HG02981 (cell line): ENCODE results near the gene AKAP6.

Experiments used
- ATAC-seq: cut with Tn5 transposase; IDR thresholded peaks from one replicate; pipeline ENCODE4 v1.9.1; 2021; ENCODE audit warnings: mild to moderate bottlenecking, moderate library complexity; ENCODE audit not compliant: unreplicated experiment

Gene AKAP6, protein sequence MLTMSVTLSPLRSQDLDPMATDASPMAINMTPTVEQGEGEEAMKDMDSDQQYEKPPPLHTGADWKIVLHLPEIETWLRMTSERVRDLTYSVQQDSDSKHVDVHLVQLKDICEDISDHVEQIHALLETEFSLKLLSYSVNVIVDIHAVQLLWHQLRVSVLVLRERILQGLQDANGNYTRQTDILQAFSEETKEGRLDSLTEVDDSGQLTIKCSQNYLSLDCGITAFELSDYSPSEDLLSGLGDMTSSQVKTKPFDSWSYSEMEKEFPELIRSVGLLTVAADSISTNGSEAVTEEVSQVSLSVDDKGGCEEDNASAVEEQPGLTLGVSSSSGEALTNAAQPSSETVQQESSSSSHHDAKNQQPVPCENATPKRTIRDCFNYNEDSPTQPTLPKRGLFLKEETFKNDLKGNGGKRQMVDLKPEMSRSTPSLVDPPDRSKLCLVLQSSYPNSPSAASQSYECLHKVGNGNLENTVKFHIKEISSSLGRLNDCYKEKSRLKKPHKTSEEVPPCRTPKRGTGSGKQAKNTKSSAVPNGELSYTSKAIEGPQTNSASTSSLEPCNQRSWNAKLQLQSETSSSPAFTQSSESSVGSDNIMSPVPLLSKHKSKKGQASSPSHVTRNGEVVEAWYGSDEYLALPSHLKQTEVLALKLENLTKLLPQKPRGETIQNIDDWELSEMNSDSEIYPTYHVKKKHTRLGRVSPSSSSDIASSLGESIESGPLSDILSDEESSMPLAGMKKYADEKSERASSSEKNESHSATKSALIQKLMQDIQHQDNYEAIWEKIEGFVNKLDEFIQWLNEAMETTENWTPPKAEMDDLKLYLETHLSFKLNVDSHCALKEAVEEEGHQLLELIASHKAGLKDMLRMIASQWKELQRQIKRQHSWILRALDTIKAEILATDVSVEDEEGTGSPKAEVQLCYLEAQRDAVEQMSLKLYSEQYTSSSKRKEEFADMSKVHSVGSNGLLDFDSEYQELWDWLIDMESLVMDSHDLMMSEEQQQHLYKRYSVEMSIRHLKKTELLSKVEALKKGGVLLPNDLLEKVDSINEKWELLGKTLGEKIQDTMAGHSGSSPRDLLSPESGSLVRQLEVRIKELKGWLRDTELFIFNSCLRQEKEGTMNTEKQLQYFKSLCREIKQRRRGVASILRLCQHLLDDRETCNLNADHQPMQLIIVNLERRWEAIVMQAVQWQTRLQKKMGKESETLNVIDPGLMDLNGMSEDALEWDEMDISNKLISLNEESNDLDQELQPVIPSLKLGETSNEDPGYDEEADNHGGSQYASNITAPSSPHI (N-terminal part only)

GRCh38 chr14:32329146-32329545 lies at the start of gene AKAP6:
TSS of gene AKAP6 (plus strand) at chr14:32329298. CDS start at chr14:32433494, 104,196 bp downstream.
- ATAC-seq: no peak

- ATAC-seq: no peak
Measured at GRCh38 chr14:32286602-32287001, 42.5 kb upstream of the AKAP6 start.

DNA sequence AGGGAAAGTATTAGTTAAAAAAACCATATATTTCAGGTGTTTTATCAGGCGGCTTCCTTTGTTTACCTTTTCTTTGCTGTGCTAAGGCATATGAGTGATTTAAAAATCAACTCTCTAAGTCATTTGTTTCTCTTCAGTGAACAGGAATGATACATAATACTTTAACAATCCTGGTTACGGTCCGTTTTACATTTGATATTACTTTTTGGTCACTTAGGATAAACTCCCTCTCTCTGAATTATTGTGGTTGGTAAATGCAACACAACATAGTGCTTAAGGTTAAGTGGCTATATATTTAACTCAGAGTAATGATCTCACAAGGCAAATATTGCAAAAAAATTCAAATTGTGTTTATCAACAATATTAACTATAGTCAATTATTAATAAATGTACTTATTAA lies 32.7 kb upstream of the AKAP6 start:
- no peak for ATAC-seq

DNA sequence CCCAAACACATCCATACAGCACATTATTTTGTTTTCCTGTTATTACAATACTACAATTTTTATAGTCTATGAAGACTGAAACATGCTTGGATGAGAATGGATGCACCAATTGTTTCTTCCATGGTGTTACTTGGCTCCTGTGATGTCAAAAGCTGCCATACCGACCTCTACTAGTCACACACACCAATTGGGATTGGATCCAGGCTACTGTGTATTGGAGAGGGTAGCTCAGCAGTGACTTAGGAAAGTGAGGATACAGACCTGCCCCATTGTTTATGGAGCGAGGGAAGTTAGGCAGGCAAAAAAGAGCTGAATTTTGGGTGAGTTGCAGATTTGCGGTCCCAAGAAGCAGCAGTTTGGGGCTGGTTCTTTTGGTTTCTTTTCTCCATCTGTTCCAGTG lies 30.8 kb upstream of the AKAP6 start:
- no peak for ATAC-seq

- ATAC-seq: no peak
Measured at GRCh38 chr14:32300136-32300535, 29.0 kb upstream of the AKAP6 start.

GRCh38 chr14:32303865-32304264 lies 25.2 kb upstream of the AKAP6 start:
- no peak for ATAC-seq

DNA sequence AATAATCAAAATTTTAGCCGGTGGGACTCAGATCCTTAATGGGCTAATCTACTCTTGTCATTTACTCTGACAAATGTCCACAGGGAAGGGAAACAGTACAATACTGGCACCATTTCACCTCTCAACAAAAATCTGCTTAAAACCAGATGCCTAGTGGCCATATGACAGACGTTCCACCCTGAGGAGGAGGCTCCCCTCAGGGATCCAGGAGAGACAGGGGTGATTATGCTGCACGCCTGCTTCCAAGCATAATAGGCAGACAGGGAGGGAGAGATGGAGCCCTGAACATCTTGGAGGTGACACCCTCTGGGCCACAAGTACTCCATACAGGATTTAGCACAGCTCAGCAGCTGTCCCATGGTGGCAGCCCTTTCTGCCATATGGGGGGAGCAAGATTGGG lies 24.8 kb upstream of the AKAP6 start:
- no peak for ATAC-seq

- no peak for ATAC-seq
Measured at GRCh38 chr14:32306549-32306948, 22.5 kb upstream of the AKAP6 start.

DNA sequence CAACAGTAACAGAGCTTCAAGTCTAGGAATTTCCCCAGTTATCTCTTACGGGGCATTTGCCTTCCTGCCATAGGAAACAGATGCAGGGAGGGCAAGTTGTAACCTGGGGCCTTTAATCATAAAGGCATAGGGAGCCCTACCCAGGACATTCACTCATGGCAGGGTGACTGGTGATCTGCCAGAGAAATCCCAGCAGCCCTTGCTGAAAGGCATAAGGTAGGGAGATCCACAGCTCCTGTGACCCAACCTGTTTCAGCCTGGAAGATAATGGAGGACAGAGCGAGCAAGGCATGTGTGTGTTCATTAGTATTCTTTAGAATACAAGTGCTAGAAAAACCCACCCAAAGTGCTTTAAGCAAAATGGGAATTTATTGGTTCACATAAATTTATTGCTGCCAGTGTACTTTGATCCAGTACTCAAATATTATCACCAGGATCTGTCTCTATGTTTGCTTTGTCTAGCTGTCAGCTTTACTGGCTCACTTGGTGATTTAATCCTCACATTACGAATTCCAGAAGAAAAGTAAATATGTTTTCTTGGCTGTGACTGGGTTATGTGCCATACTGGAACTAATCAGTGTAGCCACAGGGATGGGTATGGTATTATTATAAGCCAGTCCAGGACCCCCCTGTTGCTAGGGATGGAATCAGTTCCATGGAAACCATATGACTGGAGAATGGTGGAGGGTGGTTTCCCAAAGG lies 21.1 kb upstream of the AKAP6 start:
- ATAC-seq: no peak

DNA sequence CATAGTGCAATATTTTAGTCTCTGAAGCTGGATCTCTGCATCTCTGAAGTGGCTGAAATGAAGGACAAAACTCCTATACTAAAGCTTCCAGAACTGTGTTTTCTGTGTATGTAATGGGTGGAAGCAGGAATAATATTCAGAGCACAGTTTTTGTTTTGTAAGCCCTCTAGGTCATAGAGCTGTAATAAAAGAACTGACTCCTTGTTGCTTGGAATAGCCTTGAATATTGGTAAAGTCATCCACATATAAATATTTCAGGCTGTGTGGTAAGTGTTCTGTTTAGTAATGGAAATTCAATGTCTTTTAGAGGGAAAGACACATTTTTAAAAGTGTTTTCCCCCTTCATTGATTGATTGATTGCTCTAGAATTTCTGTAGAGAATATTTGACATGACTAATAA lies 18.2 kb upstream of the AKAP6 start:
- no peak for ATAC-seq

DNA sequence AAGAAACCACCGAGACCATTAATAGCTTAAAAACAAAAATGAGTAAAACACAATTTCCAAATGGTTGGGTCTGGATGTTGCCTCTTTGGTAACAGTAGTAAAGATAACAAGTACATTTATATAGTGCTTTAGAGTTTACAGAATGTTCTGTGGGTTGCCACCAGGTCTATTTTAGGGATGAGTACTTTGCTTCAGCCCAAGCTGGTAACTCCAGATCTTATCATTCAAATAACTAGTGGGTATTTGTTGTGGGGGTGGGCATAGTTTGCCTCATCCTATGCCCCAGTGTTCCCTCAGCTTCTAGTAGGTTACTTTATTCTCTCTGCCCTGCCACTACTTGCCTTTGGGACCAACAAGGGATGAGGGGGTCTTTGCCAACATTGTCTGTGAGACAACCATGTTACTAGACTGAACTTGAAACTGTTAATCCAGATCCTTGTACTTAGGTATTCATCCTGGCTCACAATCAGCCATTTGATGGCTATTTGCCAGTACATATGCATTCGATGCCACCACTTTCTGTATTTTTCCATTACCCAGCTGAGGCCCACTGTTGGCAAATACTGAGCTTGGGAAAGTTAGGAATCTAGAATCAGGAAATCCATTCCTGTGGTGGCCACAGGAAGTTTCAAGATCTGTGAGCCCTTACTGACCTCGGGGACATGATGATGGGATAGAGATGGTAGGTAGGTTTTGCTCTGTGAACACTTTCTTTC lies 17.6 kb upstream of the AKAP6 start:
- ATAC-seq: no peak

GRCh38 chr14:32312010-32312331 lies 17.1 kb upstream of the AKAP6 start:
- ATAC-seq: no peak

GRCh38 chr14:32313844-32314376 lies 15.2 kb upstream of the AKAP6 start:
- no peak for ATAC-seq

- ATAC-seq: no peak
Measured at GRCh38 chr14:32318087-32318795, 10.9 kb upstream of the AKAP6 start.

DNA sequence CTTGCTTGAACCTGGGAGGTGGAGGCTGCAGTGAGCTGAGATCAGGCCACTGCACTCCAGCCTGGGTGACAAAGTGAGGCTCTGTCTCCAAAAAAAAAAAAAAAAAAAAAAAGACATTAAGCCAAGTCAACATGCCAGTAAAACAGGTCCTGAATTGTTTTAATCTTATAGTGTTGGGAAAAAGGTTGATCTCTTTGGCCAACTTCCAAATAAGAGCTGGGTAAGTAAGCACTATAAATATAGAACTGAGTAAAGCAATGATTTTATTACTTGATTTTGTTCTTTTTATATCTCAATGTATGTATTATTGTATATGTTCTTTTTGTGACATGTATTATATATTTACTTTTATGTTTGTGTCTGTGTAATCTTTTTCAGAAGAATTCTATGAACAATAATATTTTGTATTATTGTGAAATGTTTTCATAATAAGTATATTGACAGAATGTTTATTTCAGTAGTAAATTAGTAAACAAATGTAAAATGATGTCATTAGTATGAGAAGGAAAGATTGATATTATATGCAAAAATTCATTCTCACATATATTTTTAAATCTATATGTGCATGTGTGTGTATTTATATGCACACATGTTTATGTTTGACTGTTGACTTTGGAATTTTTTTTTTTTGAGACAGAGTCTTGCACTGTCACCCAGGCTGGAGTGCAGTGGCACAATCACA lies 9.6 kb upstream of the AKAP6 start:
- ATAC-seq: no peak

- ATAC-seq: no peak
Measured at GRCh38 chr14:32324601-32325000, 4.5 kb upstream of the AKAP6 start.

DNA sequence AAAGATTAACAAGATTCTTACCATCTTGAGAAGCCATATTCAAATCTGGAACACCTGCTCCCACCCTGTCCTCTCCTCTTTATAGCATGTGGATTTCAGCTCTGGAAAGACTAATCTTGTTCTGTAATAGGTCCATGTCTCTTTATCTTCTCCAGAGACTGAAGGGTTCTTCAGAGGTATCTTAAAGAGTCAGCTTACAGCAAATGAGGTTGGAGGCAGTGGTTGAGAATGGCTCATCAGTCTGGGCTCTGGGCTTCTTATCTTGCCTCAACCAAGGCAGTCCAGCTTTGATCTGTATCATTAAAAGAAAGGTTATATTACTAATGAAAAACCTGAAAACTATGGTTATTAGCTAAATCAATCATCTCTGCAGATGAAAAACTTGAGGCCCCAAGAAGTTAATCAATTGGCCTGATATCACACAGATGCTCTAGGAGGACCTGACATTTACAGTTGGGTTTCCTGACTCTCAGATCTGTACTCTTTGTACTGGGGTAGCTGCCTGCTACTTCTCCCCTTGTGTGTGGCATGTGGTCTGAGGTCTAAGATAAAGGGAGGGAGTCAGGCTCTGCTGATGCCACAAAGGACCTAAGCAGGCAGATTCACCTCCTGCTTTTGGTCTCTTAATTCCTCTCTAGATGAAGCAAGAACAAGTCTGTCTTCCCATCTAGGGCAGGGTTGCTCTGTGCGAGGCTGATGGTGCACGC lies 1.7 kb upstream of the AKAP6 start:
- ATAC-seq: no peak

- ATAC-seq: no peak
Measured at GRCh38 chr14:32329690-32330285, 690 bp downstream of the AKAP6 start.
